ENCODE results near the gene LRRC61.
"Not testable (repeated sequence)": the region's sequence is repeated elsewhere in the genome, so short reads cannot be mapped to it uniquely, and the experiment has no call there.

LRRC61 gene

GRCh38 chr7:150308575-150308974, 14.6 kb upstream of the LRRC61 start:
- no peak for DNase-seq

DNA sequence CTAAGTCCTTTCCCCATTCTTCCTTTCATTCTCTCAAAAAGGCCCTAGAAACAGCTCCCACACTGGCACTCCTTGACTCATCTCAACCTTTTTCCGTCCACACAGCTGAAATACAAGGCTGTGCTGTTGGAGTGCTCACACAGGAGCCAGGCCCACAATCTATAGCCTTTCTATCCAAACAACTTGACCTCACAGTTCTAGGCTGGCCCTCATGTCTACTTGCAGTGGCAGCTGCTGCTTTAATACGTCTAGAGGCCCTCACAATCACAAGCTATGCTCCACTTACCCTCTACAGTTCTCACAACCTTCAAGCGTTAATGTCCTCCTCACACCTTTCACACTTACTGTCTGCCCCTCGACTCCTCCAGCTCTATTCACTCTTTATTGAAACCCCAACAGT, 12.0 kb upstream of the LRRC61 start:
- no peak for DNase-seq

GRCh38 chr7:150311711-150312110, 11.4 kb upstream of the LRRC61 start:
- DNase-seq = no peak

DNA sequence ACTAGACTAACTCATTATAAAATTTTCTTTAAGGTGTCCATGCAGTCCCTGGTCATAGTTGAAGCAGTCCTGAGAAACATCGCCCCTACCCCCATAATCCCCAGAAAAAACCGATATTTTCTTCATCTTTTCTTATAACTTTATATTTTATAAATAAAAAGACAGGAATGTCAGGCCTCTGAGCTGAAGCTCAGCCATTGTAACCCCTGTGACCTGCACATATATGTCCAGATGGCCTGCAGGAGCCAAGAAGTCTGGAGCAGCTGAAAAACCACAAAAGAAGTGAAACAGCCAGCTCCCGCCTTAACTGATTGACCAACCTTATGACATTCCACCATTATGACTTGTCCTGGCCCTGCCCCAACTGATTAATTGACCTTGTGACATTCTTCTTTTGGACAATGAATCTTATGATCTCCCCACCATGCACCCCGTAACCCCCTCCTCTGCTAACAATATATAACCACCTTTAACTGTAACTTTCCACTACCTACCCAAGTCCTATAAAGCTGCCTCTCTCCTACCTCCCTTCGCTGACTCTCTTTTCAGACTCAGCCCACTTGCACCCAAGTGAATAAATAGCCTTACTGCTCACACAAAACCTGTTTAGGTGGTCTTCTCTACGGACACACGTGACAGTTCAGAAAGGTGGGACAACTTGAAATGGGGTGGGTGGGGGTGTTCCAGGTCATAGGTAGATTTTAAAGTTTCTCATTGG, 10.3 kb upstream of the LRRC61 start:
- DNase-seq = not testable (repeated sequence)

GRCh38 chr7:150313367-150313809, 9.8 kb upstream of the LRRC61 start:
- DNase-seq = no peak

DNA sequence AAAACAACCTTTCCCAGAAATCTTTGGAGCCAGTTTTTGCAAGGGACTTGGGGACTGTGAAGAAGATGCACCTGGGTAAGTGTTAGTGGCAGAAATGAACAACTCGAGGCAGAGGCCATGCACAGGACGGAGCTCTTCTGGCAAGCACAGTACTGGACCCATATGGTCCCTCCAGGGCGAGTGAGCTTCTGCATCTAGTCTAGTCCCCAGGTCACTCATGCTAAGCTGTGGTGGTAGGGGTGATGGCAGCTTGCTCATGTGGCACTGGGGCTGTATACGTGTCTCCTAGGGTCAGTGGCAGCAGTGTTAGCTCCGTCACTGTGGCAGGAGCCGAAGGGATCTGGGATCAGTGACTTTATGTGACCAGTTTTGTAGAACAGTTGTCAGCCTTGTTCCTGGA, 9.3 kb upstream of the LRRC61 start:
- DNase-seq = no peak

DNA sequence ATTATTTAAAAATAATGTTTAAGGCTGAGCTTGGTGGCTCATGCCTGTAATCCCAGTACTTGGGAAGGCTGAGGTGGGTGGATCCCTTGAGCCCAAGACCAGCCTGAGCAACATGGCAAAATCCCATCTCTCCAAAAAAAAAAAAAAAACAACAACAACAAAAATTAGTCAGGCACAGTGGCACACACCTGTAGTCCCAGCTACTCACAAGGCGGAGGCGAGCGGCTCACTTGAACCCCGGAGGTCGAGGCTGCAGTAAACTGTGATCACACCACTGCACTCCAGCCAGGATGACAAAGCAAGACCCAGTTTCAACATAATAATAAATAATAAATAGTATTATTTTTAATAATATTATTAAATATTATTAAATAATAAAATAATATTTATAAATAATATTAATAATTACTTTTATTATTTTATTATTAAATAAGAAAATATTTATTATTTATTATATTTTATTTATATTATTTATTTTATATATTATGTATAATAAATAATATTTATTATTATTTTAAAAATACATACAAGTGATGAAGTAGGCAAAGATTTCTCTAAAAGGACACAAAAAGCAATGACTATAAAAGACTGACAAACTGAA, 8.4 kb upstream of the LRRC61 start:
- DNase-seq = no peak

GRCh38 chr7:150316987-150317386, 6.2 kb upstream of the LRRC61 start:
- DNase-seq = not testable (repeated sequence)

DNA sequence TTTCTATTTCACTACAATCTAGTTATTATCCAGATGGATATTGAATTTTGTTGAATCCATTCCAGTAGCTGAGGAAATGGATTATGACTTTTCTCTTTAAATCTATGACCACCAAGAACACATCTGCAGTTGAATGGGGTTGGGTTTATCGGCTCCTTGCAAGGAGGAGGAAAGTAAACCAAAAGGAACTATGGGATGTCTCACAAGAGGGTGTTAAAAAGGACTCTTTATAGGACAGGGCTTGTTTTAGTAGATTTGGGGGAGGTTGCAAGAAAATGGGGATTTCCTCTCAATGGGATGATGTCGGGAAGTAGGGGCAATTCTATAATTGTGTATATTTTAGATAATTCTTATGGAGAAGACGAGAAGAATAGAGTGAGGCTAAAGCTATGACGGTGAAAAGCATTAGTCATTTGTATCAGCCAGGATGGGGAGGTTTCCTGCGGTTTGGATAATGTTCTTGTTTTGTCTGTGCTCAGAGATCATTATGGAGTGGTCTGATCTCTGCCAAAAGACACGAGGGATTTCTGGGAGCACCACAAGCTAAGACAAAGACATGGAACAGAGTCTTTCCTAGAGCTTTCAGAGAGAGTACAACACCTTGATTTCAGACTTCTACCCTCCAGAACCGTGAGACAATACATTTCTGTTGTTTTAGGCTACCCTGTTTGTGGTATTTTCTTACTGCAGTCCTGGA, 5.3 kb upstream of the LRRC61 start:
- peak; percentile 19 for DNase-seq

DNA sequence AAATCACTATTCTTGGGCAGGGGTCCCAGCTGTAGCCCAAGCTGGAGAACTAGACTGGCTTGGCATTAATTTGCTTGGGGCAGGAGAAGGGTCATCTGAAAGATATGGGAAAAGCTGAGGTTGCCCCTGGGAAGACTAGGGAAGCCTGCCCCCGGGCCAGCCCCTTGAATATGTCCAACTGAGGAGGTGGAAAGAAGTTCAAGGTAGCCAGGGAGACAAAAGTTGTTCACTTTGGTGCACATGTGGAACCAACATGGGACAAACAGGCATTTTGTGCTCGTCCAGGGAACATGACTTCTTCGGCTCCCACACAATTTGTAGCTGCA, 1.4 kb upstream of the LRRC61 start:
- no peak for DNase-seq

- peak; percentile 5 for DNase-seq
Measured at GRCh38 chr7:150322114-150322832, 882 bp upstream of the LRRC61 start.

- peak; percentile 14 for DNase-seq
Measured at GRCh38 chr7:150323682-150324372, 672 bp downstream of the LRRC61 start.

- DNase-seq = no peak
Measured at GRCh38 chr7:150324373-150324961, 1.3 kb downstream of the LRRC61 start.

- DNase-seq = no peak
Measured at GRCh38 chr7:150325110-150325611, 2.0 kb downstream of the LRRC61 start.

DNA sequence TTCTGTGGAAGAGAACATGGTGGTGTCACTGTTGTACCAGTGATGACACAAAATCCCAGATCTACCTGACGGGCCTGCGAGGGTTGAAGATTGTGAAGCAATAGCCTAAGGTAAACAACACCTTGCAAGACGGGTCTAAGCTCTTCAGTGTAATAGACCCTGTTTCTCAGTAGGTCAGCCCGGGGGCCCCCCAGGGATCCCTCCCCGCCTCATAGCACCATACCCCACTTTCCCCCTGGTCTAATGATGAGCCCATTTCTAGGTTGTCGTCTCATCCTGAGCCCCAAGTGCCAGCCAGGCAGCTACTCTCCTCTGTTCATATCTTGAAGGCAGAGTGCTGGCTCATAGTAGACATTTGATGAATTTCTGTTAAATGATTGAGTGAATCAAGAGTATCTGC, 2.7 kb downstream of the LRRC61 start:
- DNase-seq = no peak

GRCh38 chr7:150326657-150327268, 3.6 kb downstream of the LRRC61 start:
- no peak for DNase-seq

DNA sequence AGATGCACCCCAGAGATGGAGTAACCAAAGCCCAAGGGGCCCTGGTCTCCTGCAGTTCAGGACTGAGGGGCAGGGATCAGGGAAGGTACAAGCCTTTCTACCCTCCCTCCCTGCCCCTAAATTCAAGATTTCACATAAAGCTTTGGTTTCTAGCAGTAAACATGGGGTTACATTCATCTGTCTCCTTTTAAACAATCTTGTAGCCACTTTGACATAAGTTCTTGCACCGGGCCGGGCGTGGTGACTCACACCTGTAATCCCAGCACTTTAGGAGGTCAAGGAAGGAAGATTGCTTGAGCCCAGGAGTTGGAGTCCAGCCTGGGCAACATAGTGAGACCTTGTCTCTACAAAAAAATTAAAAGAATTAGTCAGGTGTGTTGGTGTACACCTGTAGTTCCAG, 4.2 kb downstream of the LRRC61 start:
- no peak for DNase-seq

- no peak for DNase-seq
Measured at GRCh38 chr7:150329331-150330120, 6.4 kb downstream of the LRRC61 start.

DNA sequence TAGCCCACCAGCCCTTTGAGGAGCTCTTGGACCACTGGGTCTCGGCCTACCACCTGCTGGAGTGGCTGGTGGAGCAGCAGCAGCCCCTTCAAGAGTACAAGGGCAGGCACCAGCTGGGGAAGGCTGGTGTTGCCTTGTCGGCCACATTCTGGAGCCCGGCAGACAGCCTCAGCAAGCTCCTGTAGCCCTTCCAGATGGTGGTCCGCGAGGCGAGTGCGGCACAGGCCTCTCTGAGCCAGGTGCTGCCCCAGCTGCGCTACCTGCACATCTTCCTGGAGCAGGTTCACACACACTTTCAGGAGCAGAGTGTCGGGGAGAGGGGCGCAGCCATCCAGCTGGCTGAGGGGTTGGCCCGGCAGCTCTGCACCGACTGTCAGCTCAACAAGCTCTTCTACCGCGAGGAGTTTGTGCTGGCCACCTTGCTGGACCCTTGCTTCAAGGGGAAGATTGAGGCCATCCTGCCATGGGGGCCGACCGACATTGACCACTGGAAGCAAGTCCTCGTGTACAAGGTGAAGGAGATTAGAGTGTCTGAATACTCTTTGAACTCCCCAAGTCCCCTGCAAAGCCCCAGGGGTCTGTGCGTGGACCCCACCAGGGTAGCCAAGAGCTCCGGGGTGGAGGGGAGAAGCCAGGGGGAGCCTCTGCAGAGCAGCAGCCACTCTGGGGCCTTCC, 7.2 kb downstream of the LRRC61 start:
- no peak for DNase-seq

DNA sequence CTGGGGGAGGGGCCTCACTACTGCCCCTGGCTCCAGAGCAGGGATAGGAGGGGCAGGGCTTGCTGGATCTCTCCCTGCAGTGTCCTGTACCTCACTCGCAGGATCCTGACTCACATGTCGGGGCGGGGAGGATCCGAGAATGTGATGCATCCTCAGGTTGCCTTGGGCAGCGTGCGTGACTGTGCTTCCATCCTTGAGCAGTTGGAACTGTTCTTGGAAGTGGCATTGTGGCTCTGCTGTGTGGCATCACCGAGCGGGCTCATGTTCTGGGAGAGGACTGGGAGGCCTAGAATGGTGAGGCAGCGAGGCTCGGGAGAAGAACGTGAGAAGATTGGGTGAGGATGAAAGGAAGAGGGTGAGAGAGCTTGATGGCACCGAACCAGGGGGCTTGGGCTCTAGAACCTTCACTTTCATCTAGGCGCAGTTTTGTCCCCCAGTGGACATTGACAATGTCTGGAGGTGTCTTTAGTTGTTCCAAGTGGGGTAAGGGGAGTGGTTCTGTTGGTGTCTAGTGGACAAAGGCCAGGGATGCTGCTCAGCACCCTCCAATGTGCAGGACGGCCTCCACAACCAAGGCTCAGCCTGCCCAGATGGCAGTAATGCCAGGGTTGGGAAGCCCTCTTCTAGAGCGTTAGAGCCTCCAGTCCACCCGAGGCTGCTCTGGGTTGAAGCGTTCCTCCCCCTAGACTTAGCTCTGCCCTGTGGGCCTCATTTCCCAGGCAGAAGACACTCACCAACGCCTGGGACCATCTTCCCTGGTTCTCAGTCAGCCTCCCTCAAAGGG, 9.9 kb downstream of the LRRC61 start:
- DNase-seq = no peak

All from COR-L47 (cell line).